Measurements from ENCODE around the gene LANCL2. TPM values are rescaled to one million over a fixed set of nuclear protein-coding genes. Genes with fewer than 3 reads are reported as not detected.

The LANCL2 gene
- total RNA-seq, 1 donor from 2014 or later, result 5.7 TPM

GRCh38 chr7:55423277-55423711, 58.2 kb downstream of the LANCL2 start:
- H3K36me3 ChIP-seq, result peaks cover 17% of the 10 kb centered on the region
- intact Hi-C loops (cut with DNase I), result no loop called here
- no peak for ATAC-seq
- no peak overlapping the region for H3K4me3 ChIP-seq
- no peaks in the 10 kb centered on the region for H3K27me3 ChIP-seq (ENCODE audit: low read depth)
- no peaks in the 10 kb centered on the region for H3K4me1 ChIP-seq
- no peaks in the 10 kb centered on the region for H3K9me3 ChIP-seq
- no peak overlapping the region for H3K27ac ChIP-seq
- no peak for TF ChIP-seq CTCF (IDR thresholded peaks at IDR 0.05)
- no peak for DNase-seq

- Histone ChIP-seq H3K27me3 (ENCODE audit: low read depth) (no peaks in the 10 kb centered on the region), H3K4me1 (no peaks in the 10 kb centered on the region), H3K27ac (no peak overlapping the region), H3K36me3 (peaks cover 17% of the 10 kb centered on the region), H3K9me3 (no peaks in the 10 kb centered on the region), H3K4me3 (no peak overlapping the region)
- DNase-seq (no peak), ATAC-seq (no peak)
- TF ChIP-seq CTCF (IDR thresholded peaks at IDR 0.05), result no peak
- intact Hi-C loops (cut with DNase I), result no loop called here
Observed at GRCh38 chr7:55423891-55424290, 58.8 kb downstream of the LANCL2 start.

GRCh38 chr7:55425141-55425752, 60.1 kb downstream of the LANCL2 start:
- DNase-seq, result no peak
- intact Hi-C loops (cut with DNase I), result no loop called here
- Histone ChIP-seq H3K4me3 (no peak overlapping the region), H3K27ac (no peak overlapping the region), H3K27me3 (ENCODE audit: low read depth) (no peaks in the 10 kb centered on the region), H3K4me1 (no peaks in the 10 kb centered on the region), H3K36me3 (peaks cover 17% of the 10 kb centered on the region), H3K9me3 (no peaks in the 10 kb centered on the region)
- ATAC-seq, result peak in 1 of 2 donors; percentile 58
- no peak for TF ChIP-seq CTCF (IDR thresholded peaks at IDR 0.05)

GRCh38 chr7:55426676-55427075, 61.5 kb downstream of the LANCL2 start:
- no peaks in the 10 kb centered on the region for H3K9me3 ChIP-seq
- no peaks in the 10 kb centered on the region for H3K4me1 ChIP-seq
- H3K27ac ChIP-seq, result no peak overlapping the region
- no peak for DNase-seq
- intact Hi-C loops (cut with DNase I), result no loop called here
- H3K4me3 ChIP-seq, result no peak overlapping the region
- H3K27me3 ChIP-seq (ENCODE audit: low read depth), result no peaks in the 10 kb centered on the region
- H3K36me3 ChIP-seq, result peaks cover 25% of the 10 kb centered on the region
- ATAC-seq, result no peak
- no peak for TF ChIP-seq CTCF (IDR thresholded peaks at IDR 0.05)

- Histone ChIP-seq H3K4me1 (no peaks in the 10 kb centered on the region), H3K27ac (no peak overlapping the region), H3K9me3 (no peaks in the 10 kb centered on the region), H3K36me3 (peaks cover 29% of the 10 kb centered on the region), H3K4me3 (no peak overlapping the region), H3K27me3 (ENCODE audit: low read depth) (no peaks in the 10 kb centered on the region)
- ATAC-seq, result no peak
- intact Hi-C loops (cut with DNase I), result no loop called here
- no peak for DNase-seq
- no peak for TF ChIP-seq CTCF (IDR thresholded peaks at IDR 0.05)
Observed at GRCh38 chr7:55427342-55427741, 62.2 kb downstream of the LANCL2 start.

Data from lower lobe of right lung (tissue), 2 donors.